ENCODE results near the gene USB1.

- TF ChIP-seq CTCF (conservative IDR thresholded peaks at IDR 0.05; ENCODE audit: low read depth, low read length) (no peak), EZH2 (IDR thresholded peaks at IDR 0.05; ENCODE audit: borderline replicate concordance, low read depth, low read length, poor library complexity, severe bottlenecking) (no peak)
These were observed 50.8 kb downstream of the USB1 start for GRCh38 chr16:58051821-58052603.
